Measurements from ENCODE around the gene CHD1.
"Not testable (repeated sequence)": the region's sequence is repeated elsewhere in the genome, so short reads cannot be mapped to it uniquely, and the experiment has no call there.

DNA sequence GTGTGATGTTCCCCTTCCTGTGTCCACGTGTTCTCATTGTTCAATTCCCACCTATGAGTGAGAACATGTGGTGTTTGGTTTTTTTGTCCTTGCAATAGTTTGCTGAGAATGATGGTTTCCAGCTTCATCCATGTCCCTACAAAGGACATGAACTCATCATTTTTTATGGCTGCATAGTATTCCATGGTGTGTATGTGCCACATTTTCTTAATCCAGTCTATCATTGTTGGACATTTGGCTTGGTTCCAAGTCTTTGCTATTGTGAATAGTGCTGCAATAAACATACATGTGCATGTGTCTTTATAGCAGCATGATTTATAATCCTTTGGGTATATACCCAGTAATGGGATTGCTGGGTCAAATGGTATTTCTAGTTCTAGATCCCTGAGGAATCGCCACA is 26.7 kb upstream of the CHD1 start:
- not testable (repeated sequence) for TF ChIP-seq CTCF (conservative IDR thresholded peaks at IDR 0.05 in 1 of 2, IDR thresholded peaks at IDR 0.05 in 1 of 2; ENCODE audit: low read depth in 1 of 2, low read length in 2 of 2); EZH2 (IDR thresholded peaks at IDR 0.05; ENCODE audit: low read length, missing control alignments)
